HG03064 (cell line): ENCODE results near the gene JARID2.

Source experiments
- ATAC-seq: cut with Tn5 transposase; IDR thresholded peaks from one replicate; pipeline ENCODE4 v1.9.1; 2021; ENCODE audit warnings: low read depth; ENCODE audit not compliant: unreplicated experiment

JARID2 gene

GRCh38 chr6:15511248-15512125 lies 265.6 kb downstream of the JARID2 start:
- no peak for ATAC-seq

- ATAC-seq, result no peak
These were observed 266.3 kb downstream of the JARID2 start for GRCh38 chr6:15512126-15512525.

- ATAC-seq, result no peak
These were observed 266.9 kb downstream of the JARID2 start for GRCh38 chr6:15512721-15513120.

- no peak for ATAC-seq
These were observed 267.4 kb downstream of the JARID2 start for GRCh38 chr6:15513131-15513771.

GRCh38 chr6:15513801-15514711 lies 268.2 kb downstream of the JARID2 start:
- ATAC-seq, result no peak

GRCh38 chr6:15515226-15515625 lies 269.4 kb downstream of the JARID2 start:
- ATAC-seq, result no peak

- no peak for ATAC-seq
These were observed 269.9 kb downstream of the JARID2 start for GRCh38 chr6:15515660-15516375.

- no peak for ATAC-seq
These were observed 270.5 kb downstream of the JARID2 start for GRCh38 chr6:15516378-15516777.

GRCh38 chr6:15516923-15517560 lies 271.2 kb downstream of the JARID2 start:
- no peak for ATAC-seq

- ATAC-seq, result no peak
These were observed 271.7 kb downstream of the JARID2 start for GRCh38 chr6:15517600-15517999.

GRCh38 chr6:15518057-15518456 lies 272.2 kb downstream of the JARID2 start:
- ATAC-seq, result no peak

- ATAC-seq, result no peak
These were observed 273.0 kb downstream of the JARID2 start for GRCh38 chr6:15518878-15519277.

- ATAC-seq, result no peak
These were observed 273.8 kb downstream of the JARID2 start for GRCh38 chr6:15519681-15520080.

- no peak for ATAC-seq
These were observed 274.8 kb downstream of the JARID2 start for GRCh38 chr6:15520626-15521203.

- ATAC-seq, result no peak
These were observed 275.7 kb downstream of the JARID2 start for GRCh38 chr6:15521582-15521981.

GRCh38 chr6:15522026-15522425 lies 276.2 kb downstream of the JARID2 start:
- no peak for ATAC-seq

- no peak for ATAC-seq
These were observed 276.6 kb downstream of the JARID2 start for GRCh38 chr6:15522427-15522826.

GRCh38 chr6:15522856-15523529 lies 277.1 kb downstream of the JARID2 start:
- no peak for ATAC-seq
